Measurements from ENCODE around the gene POLR2H.
"Not testable (repeated sequence)": the region's sequence is repeated elsewhere in the genome, so short reads cannot be mapped to it uniquely, and the experiment has no call there.

POLR2H gene

GRCh38 chr3:184335661-184336546, 25.6 kb upstream of the POLR2H start:
- peak; percentile 38 for DNase-seq

GRCh38 chr3:184336547-184337398, 24.7 kb upstream of the POLR2H start:
- DNase-seq, result peak; percentile 48

GRCh38 chr3:184337399-184337714, 24.2 kb upstream of the POLR2H start, which contains the start of gene FAM131A:
FAM131A (plus strand) TSS chr3:184337600; CDS start chr3:184337631, 31 bp downstream.
- DNase-seq, result no peak

- DNase-seq, result no peak
Measured at GRCh38 chr3:184337981-184338380, 23.5 kb upstream of the POLR2H start.

GRCh38 chr3:184338511-184338945, 23.0 kb upstream of the POLR2H start:
- DNase-seq, result peak; percentile 91

GRCh38 chr3:184339001-184339400, 22.5 kb upstream of the POLR2H start:
- peak; percentile 48 for DNase-seq

- DNase-seq, result not testable (repeated sequence)
Measured at GRCh38 chr3:184339451-184340135, 21.9 kb upstream of the POLR2H start.

GRCh38 chr3:184341925-184342324, 19.6 kb upstream of the POLR2H start:
- DNase-seq, result no peak

GRCh38 chr3:184343200-184343876, 18.2 kb upstream of the POLR2H start:
- no peak for DNase-seq

GRCh38 chr3:184344579-184345316, 16.8 kb upstream of the POLR2H start:
- DNase-seq, result no peak

- peak; percentile 66 for DNase-seq
Measured at GRCh38 chr3:184345317-184346144, 16.0 kb upstream of the POLR2H start.

- no peak for DNase-seq
Measured at GRCh38 chr3:184346480-184347190, 14.9 kb upstream of the POLR2H start.

- no peak for DNase-seq
Measured at GRCh38 chr3:184347321-184348056, 14.0 kb upstream of the POLR2H start.

- DNase-seq, result no peak
Measured at GRCh38 chr3:184348057-184348382, 13.5 kb upstream of the POLR2H start.

- DNase-seq, result no peak
Measured at GRCh38 chr3:184349563-184350470, 11.7 kb upstream of the POLR2H start.

- no peak for DNase-seq
Measured at GRCh38 chr3:184350618-184351017, 10.9 kb upstream of the POLR2H start.

GRCh38 chr3:184351511-184352148, 9.9 kb upstream of the POLR2H start:
- no peak for DNase-seq

Measured in DMS153 (cell line).